DMS 273 treated with DMSO at 0.1 percent for 48 hours (cell line): ENCODE measurements around the gene AURKA.

Source experiments
- DNase-seq: peaks from one replicate; lab custom pipeline; 2025; lab: John Stamatoyannopoulos, UW

Gene AURKA

DNA sequence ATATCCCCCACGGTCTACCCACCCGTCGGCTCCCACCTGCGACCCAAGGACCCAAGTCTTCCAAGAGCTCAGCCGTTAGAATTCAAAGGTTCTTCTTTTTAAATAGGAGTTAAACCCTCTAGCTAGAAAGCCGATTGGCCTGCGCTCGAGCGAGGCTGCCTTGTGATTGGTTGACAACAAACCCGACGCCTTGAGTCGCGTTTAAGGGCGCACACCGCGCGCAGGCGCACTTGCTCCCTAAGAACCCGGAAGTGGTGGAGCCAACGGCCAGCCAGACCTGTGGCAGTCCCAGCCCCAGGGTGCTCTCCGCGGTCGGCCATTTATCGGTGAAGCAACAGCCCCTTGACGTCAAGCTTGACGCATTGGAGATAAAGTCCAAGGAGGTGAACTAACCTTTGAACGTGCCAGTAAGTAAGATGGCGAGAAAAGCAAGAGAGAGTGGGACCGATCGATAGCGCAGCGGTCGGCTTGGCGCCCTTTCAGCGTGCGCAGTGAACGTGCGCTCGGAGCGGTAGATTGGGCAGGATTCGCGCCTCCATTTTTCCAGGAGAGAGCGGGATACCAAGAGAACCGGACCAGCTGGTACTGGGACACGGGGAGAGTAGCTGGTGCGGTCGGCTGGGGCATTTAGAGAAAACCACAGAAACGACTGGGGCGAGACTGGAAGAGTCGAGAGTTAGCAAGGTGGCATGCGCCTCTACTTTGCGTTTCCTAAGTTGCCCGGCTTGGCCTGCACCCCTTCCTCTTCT, at the start of gene AURKA, which contains the start of gene CSTF1:
Gene AURKA, minus strand, starts transcription at position 84 of the 749 bp plus-strand sequence. CDS start 4,018 bp downstream, outside the sequence.
Gene CSTF1, plus strand, starts transcription at position 514 of the 749 bp plus-strand sequence. CDS start 2,908 bp downstream, outside the sequence.
- DNase-seq: peak; percentile 96

DNA sequence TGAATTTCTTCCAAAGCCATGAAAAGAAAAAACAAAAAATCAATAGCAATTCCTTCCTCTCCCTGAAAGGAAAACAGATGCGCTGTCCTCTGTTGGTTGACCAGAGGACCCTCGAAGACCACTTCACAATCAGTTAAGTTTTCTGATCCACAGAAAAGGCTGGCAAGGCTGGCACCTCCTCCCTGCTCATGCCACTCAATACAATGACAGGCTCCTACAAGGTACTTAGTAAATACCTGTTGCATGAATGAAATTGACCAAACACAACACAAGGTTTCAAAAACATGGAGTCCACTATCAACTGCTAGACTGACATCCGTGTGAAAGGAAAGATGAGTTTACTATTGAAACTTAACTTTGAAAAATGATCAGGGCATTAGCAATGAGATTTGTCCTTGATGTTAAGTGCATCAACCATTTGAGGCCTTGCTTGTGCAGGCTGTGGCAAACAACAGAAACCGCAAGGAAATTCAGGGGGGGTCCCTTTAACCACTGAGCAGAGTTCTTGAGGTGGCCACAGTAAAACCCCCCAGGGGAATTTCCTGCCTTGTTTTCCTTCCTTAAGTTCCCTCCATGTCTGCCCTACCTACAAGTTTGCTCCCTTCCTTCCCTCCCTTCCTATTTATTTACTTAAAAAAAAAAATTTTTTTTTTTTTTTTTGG, 48.5 kb upstream of the AURKA start:
- no peak for DNase-seq

DNA sequence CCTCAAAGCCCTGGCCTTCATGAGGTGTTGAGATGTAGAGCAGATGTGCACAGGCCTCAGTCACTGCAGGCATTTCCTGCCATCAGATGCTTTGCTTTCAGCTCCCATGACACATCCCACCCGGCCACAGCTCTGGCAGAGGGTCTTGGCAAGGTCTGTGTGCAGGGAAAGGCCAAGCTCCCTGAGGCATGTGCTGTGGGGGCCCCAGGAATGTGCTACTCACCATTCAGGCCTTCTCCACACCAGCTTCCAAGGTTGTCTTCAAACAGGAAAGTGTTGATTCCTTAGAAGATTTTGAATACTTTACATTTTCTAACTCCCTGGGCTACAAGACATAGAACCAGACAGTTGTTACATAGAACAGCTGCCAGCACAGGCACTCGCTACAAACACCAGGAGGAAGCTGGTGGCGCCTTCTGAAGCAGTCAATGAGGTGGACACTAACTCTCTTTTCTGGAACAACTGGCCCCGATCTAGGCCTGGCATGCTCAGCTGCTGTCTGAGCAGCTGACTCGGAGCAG, 47.8 kb upstream of the AURKA start:
- no peak for DNase-seq

DNA sequence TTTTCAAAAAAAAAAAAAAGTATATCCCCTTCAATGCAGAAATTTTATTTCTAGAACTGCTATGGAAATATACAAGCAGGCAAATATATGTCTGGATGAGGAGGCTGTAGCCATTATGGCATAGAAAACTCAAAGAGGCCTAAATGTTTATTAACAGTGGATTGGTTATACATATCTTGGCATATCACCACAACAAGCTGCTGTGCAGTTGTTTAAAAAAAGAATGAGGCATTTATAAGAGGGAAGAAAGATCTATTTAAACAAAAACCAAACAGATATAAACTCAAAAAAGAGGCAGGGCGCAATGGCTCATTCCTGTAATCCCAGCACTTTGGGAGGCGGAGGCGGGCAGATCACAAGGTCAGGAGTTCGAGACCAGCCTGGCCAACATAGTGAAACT, 46.3 kb upstream of the AURKA start:
- no peak for DNase-seq

DNA sequence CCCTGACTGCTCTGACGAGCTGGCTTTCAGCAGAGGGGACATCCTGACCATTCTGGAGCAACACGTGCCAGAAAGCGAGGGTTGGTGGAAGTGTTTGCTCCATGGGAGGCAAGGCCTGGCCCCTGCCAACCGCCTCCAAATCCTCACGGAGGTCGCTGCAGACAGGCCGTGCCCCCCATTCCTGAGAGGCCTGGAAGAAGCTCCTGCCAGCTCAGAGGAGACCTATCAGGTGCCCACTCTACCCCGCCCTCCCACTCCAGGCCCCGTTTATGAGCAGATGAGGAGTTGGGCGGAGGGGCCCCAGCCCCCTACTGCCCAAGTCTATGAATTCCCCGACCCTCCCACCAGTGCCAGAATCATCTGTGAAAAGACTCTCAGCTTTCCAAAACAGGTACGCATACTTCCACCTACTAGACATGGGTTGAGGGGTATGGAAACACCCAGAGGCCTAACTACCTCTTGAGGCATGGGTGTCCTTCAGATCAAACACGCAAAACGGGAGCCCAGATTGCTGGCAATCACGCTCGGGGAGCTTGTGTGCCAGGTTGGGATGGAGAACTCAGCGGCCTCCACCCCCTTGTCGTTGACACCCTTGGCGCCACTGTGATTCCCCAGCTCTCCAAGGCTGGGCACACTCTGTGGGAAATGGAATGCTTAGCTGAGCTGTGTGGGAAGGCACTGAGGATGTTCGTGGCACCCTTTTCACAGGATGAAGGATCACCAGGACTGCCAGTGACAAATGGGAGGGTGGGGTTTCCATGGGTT, 45.4 kb upstream of the AURKA start:
- no peak for DNase-seq

DNA sequence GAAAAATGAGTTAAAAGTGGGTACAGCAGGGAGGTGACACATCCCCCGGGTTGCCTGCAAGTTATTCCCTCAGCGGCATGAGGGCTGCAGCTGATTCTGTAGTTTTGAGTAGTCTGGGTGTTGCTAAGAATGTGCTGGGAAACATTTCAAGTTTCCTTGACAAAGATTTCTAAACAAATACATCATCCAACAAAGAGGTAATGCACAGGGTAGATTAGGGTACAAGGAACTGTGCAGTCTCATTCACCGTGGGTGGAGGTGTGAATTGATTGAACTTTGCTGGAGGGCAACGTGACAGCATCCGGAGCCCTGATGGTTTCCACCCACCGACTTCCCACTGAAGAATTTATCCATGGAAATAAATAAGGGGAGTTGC, 41.9 kb upstream of the AURKA start:
- no peak for DNase-seq

DNA sequence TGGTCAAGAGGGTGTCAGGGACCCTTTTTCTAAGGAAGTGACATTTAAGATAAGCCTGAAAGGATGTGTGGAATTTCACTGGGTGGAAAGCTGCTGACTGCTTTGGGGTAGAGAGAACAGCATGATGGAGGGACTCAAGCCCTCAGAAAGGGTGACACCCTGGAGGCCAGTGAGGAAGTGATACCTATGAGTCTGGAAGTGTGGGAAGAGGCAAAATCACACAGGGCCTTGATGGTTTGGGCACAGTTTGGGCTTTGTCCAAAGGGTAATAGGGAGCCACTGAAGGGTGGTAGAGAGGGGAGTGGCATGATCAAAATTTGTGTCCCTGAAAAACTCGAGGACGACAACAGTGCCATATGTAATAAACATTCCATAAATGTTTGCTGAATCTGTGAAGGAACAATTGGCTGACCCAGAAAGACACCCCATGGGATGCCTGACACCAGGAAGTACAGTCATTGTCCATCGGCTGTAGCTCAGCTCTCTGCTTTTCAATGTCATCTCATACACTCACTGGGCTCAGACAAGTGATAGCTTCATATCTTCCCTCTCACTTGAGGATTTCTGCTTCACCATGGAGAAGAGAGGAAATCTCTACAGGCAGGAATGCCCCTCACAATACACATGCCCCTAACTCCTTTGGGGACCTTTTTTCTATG, 41.3 kb upstream of the AURKA start:
- no peak for DNase-seq

DNA sequence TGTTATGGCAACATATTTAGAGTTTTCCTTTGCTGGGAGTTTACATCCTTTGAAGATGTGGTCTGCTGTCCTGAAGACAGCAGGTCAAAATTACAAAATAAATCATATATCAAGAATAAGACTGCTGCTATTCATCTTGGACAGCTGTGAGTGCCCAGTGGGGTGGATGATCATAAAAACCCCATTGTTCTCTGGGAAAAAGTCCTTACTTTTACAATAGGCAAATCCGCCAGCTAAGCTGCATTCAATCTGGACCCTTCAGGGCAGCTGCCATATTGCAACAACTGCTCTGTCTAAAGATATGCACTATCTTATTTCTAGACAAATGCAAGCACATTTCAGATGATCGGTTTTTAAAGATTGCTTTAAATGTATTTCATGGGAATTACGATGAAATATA, 39.5 kb upstream of the AURKA start:
- DNase-seq: no peak

DNA sequence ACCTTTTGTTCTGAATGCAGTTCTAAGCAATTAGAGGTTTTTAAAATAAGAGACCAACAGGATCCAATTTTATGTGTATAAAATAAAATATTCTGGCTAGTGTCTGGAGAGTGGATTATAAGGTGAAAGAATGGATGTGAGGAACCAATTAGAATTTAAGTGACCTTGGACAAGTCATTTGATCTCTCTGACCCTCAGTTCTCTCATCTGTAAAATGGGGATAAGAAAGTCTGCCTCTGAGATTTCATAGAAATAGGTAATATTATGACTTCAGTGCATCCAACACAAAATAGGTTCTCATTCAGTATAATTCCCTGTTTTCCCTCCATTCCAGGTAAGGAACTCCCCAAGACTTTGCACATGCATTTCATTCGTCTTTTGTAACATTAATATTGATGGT, 38.9 kb upstream of the AURKA start:
- no peak for DNase-seq

DNA sequence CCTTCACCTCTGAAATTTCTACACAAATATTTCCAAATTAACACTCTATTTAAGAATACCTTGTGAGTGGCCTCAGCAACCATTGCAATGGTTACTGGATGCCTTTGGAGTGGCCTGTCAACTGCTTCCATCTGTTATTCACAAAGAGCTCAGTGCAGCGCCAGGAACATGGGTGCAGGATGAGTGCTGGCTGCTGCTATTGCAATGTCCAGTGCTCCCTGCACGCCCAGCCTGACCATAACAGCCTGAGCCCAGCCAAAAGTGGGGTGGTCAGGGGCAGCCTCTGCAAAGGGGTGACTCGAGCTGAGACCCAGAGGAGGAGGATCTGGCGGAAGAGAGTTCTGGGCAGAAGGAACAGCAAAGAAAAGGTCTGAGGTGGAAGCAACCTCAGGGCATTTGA, 38.4 kb upstream of the AURKA start:
- no peak for DNase-seq

DNA sequence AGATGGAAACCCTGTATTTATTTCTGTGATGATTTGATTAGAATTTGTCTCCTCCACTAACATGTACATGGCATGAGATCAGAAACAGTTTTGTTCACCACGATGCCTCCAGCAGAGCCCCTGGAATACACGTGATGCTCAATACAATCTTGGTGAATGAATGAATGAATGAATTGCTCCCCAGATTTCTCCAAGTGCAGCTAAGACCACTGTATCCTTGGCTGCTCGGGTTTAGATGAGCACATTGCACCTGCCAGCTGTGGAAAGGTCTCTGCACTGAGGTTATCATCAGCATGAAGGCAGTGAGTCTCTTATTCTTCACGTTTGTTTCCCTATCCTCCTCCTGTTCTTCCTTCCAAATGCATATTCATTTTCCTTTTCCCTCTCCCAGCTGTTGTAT, 37.9 kb upstream of the AURKA start:
- DNase-seq: no peak

DNA sequence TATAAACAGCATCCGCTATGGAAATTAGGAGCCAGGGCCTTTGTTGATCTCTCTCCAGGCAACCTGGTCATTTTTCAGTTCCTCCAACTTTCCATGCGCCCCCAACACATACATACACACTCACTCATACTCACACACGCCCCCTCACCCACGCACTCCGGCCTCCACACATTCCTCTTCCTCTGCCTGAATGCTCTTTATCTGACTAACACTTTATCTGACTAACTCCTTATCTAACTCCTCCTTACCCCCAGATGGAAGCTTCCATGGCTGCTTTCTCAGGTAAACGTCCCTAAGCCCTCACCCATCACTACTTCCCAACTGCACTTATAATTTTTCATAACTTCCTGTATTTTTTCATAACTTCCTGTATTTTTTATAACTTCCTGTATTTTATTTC, 37.5 kb upstream of the AURKA start:
- DNase-seq: no peak

DNA sequence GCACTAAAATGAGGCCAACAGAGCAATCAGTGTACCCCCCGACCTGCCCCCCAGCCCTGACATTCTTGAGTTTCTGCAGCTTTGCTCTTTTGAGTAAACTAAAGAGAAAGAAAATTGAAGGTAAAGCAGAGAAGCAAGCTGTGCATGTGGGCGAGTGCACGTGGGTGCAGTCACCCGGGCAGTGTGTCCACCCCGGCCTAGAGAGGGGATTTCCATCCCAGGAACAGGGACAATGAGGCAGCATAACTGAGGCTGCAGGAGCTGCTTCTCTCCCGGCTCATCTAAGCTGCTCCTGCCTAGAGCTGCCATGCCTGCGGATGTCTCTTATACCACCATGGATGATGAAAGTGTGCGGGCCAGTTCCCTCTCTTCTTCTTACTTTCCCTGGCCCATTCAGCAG, 36.9 kb upstream of the AURKA start:
- no peak for DNase-seq

DNA sequence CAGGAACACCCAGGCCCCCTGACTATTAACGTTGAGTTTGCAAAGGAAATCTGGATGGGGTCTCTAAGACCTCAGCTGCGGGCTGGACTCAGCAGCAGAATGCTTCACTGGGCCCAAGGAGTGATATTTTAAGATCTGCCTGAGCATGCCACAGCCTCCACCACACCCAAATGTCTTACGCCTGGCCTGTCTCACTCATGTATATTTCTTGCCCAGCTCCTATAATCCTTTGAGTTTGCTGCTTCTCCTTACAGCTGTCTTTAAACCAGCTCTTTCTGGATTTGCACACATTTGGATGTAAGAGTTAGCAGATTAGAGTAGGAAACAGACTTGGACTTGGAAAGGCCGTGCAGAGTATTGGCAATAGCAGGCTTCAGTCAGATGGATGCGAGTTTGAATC, 36.4 kb upstream of the AURKA start:
- no peak for DNase-seq

DNA sequence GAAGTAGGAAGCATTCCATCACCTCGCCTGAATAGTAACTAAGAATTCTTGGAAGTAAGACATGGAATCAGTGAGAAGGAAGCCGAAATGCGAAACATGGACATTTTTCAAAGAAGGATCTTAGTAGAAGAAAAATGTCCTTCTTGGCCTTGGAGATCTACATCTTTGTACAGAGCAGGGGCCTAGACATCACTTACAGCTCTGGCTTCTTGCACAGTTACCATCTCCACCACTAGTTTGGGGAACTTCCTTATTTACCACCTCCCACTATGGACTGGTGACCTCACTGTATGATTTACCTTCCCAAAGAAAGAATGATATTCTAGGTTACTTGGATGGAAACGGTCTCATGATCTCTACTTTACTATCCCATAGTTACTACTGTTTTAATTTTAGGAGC, 35.8 kb upstream of the AURKA start:
- no peak for DNase-seq

DNA sequence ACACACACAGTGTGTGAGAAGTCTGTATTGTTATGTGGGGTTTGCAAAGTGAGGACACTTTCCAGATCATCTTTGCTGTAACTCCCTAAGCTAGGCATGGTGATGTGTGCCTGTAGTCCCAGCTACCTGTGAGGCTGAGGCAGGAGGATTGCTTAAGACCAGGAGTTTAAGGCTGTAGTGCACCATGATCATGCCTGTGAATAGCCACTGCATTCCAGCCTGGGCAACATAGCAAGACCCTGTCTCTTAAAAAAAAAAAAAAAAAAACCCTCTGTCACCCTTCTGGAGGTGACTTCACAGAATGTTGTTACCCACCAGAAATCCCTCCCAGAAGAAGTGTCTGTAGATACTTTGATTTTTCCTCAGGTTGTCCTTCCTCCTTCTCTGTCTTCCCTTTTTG, 34.9 kb upstream of the AURKA start:
- DNase-seq: no peak

DNA sequence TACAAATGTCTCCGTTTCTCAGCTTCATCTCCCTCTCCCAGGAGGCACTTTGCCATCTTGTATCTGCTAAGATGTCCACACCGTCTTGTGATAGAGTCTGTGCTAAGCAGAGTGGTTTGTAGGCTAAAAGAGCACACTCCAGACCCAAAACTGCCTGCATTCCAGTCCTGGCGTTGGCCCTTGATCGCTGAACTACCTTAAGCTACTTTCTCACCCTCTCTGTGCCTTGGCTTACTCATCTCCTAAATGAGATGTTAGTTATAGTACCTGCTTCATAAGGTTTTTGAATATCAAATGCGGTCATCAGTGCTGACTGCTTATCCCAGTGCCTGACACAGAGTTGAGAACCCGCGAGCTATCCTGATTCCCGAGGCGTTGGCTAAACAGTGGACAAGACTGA, 34.0 kb upstream of the AURKA start:
- DNase-seq: no peak

DNA sequence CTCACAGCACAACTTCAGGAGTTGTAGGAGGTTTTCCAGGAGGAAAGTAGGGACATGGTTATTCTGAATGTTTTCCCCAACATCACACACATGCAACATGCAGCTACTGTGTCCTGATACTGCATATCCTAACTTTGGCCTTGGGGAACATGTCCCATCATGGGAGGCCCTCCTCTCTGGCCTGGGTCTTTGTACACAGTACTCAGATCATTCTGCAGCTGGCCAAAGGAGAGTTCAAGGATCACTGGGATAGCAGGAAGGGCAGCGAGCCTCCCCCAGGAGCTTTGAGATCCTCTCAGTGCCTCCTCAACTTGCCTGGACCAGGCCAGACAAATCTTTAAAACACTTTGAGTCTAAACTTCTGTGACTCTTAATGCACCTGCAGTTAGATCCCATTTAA, 32.9 kb upstream of the AURKA start:
- no peak for DNase-seq

DNA sequence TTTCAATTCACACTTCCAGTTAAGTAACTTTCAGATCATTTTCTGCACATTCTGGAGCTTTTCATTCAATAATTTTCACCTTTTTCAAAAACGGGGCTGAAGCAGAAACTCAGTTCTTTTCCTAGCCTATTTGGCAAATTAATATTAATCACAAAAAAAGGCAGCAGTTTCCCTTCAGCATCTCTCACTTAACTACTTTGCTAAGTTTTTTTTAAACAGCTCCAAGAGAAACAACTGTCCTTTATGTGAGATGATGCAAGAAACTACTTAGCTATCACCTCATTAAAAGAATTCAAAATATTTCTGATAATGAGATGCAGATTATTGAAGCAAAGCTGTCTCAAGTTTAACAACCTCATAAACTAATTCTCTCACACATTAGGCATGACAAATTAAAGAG, 31.9 kb upstream of the AURKA start:
- DNase-seq: no peak

DNA sequence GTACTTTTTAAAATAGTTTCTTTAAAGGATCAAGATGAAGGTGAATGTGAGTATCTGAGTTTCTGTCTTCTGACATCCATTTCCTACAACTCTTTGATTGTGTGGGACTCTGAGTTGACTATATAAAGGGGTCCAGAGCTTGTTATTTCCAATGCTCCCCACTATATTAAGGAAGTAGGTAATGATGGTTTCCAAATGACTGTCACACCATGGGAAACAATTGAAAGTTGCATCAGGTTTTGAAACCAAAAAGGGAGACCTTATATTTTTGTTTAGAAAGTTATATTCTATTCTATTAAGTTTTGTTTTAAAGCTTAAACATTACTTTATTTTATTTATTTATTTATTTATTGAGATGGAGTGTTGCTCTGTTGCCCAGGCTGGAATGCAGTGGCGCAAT, 31.2 kb upstream of the AURKA start:
- no peak for DNase-seq

DNA sequence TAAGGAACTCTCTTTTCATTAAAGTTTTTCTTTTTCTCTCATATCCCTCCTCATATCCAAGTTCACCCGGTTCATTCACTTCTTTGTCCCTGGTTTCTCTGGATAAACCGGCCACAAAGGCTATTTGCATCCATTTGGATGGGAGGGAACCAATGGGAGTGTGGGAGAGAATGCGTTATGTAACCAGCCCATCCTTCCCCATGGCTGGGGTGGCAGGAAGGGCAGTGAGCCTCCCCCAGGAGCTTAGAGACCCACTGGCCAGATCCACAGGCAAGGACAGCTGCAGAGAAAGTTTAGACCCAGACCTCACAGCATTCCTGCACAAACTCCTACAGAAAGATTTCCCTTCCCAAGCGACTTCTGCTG, 30.8 kb upstream of the AURKA start:
- DNase-seq: no peak

DNA sequence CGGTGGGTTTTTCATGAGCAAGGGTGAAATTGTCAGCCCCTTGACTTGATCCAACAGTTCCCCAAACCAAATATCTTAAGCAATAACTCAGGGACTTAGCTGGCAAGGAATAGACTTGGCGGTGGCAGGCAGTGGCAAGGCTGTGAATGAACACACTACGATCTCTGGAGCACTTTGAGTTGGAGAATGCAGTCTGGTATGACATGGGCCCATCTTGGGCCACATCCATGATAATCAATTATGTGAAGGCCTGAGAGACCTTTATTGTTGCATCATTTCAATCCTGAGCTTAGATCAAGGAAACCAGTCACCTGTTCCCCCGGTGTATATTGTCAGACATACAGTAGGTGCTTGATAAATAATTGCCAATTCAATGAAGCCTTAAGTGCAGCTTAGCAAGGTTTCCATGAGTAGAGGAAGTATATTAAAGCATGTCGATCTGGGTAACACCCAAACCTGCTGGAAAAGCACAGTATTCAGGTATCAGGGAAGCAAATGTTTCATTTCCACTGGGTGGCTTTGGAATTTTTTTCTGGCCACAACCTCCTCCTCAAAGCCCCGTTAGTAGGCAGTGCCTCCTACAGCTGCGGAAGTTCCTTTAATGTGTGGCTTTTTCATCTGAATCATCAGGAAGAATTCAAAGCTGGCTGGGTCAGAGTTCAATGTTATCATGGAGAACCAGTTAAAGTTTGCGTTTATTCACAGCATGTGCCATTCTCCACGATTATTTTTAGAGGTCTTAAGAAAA, 30.2 kb upstream of the AURKA start:
- no peak for DNase-seq
